OCI-LY1 (cell line): Measurements from ENCODE around the gene IFT88.

Experiments
- CTCF ChIP-seq: fragments of 200-600 bp; sonication (generic), shearing (Covaris generic); IDR thresholded peaks from 2 replicates; pipeline ENCODE4 v1.5.1; 2017; ENCODE audit warnings: mild to moderate bottlenecking, antibody characterized with exemption, low read length, moderate library complexity, mixed read lengths
- EZH2 ChIP-seq: fragments of 200-600 bp; sonication (generic), shearing (Covaris generic); IDR thresholded peaks from 2 replicates; pipeline ENCODE4 v1.8.0; 2017; ENCODE audit warnings: borderline replicate concordance, mixed run types, mild to moderate bottlenecking, antibody characterized with exemption, low read length, moderate library complexity, mixed read lengths

- TF ChIP-seq EZH2 (no peak), CTCF (no peak)
Measured at GRCh38 chr13:20607015-20607414, 40.1 kb downstream of the IFT88 start.
